ENCODE measurements around the gene RPUSD1.

Gene RPUSD1

GRCh38 chr16:819336-820043 lies 31.3 kb upstream of the RPUSD1 start:
- DNase-seq (ENCODE audit: low read depth in 1 of 2, low spot score in 1 of 2), result no peak

- no peak for DNase-seq (ENCODE audit: low read depth in 1 of 2, low spot score in 1 of 2)
These were observed 30.4 kb upstream of the RPUSD1 start for GRCh38 chr16:818592-818991.

DNA sequence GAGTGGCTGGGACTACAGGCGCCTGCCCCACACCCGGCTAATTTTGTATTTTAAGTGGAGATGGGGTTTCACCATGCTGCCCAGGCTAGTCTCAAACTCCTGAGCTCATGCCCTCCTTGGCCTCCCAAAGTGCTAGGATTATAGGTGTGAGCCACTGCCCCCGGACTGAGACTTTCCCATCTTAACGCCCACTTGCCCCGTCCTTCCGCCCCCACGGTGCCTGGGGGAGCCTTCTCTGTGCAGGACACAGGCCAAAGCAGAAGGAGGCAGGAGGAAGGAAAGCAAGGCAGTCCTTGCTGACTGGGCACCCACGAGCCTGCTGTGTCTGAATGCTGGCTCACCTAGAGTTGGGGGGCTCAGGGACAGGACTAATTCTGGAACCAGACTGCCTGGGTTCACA lies 30.0 kb upstream of the RPUSD1 start:
- no peak for DNase-seq (ENCODE audit: low read depth in 1 of 2, low spot score in 1 of 2)

DNA sequence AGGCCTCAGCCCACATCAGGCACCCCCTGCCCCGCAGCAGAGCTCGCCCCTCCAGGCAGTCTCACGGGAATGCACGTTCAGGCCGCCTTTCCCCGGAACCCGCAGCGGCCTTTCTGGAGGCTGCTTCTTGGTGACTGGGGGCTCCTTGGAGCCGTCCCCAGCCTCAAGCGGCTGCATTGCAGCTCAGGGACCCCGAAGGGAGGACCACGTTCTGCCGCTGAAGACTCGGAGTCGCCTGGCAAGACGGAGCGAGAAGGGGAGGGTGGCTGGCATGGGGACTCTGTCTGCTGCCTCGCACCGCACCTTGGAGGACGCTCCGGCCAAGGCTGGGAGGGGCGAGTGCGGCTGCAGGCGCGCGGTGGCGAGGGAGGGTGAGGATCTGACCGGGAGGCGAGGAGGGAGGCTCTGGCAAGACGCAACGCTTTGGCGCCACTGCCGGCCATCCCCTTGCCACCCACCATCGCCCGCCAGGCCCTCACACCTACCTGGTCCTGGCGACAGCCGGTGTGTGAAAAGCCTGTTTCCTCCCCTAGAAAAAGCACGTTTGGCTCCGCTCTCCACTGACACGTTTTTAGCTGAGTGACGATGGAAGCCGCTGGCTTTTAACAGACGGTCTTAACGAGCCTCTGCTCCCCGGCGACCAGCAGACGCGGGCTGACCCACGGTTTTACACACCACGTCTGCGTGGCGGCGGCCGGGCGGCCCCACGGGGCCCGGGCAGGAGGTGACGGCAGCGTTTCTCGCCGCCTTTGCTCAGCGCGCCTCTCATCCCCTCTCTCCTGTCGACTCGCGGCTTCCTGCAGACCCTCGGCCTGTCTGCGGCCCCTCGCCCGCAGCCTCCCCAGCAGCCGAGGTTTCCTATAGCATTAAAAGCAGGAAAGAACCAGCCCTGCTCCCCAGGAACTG lies 29.1 kb upstream of the RPUSD1 start:
- no peak for DNase-seq (ENCODE audit: low read depth in 1 of 2, low spot score in 1 of 2)

DNA sequence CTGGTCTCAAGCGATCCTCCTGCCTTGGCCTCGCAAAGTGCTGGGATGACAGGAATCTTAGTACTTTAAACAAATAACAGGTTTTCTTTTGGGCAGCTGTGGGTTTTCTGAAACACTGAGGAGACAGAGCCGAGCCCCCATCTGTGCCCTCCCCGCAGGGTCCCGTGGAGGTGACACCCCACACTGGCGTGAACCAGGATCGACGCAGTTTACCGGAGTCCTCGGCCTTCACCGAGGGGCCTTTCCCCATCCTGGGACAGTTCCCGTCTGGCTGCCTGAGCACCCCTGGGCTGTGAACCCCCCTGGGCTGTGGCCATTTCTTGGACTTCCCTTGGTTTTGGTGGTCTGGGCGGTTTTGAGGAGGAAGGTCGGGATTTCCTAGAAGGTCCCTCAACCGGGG lies 27.7 kb upstream of the RPUSD1 start:
- DNase-seq (ENCODE audit: low read depth in 1 of 2, low spot score in 1 of 2), result no peak

DNA sequence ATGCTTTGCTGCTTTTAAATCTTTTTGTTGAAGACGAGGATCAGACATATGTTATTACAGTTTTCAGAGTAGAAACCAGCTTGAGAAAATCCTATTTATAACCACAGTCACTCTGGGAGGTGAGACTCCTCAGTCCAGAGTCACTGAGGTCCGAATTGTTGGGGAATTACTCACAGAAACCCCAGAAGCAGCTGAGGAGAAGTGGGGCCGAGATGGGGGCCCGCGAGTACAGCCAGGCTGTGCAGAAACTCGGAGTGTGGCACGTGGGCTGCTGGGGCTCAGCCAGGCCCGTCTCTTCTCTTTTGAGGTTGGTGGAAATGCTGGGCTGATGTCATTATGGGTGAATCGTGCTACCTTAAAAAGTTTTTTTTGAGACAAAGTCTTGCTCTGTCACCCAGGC lies 26.8 kb upstream of the RPUSD1 start:
- DNase-seq (ENCODE audit: low read depth in 1 of 2, low spot score in 1 of 2), result no peak

DNA sequence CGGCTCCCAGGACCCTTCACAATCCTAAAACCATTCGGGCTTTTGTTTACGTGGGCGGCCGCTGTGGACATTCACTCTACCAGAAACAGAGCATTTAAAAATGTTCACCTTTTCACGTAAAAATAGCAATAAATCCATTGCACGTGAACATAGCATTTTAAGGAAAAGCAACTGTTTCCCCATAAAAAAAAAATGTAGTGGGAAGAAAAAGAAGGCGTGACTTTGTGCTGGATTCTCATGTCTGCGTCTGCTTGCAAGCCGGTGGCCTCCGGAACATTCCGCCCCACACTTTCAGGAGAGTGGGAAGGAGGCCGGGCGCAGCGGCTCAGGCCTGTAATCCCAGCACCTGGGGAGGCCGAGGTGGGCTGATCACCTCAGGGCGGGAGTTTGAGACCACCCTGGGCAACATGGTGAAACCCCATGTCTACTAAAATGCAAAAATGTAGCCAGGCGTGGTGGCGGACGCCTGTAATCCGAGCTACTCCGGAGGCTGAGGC lies 25.8 kb upstream of the RPUSD1 start:
- DNase-seq (ENCODE audit: low read depth in 1 of 2, low spot score in 1 of 2), result no peak

DNA sequence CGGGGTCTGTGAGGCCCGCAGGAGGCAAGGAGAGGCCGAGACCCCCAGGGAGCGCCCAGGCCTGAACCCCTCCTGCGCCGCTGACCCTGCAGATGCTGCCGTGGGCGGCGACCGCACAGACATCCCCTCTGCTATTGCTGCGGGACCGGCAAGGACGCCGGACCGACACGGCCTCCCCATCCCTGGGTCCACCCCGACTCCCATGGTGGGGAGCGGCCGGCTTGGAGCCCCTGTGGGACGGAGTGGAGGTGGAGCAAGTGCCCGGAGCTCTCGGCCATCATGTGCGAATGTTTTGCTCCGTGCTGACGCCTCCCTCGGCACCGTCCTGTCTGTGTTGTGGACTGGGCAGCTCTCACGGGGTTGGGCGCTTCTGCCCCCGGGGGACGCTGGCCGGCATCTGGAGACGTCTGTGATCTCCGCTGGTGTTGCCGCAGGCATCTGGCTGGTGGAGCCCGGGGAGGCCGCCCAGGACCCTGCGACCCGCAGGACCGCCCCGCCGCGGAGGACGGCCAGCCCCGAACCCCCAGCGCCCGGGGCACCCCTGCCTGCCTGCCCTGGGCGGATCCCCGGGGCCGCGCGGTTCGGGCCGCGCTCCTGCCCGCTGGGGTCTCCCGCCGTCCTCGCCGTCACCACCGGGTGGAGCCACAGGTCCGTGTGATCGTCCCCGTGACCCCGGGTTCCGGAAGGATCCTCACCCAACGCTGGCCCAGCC lies 25.2 kb upstream of the RPUSD1 start:
- DNase-seq (ENCODE audit: low read depth in 1 of 2, low spot score in 1 of 2), result peak; percentile 25 to 38

DNA sequence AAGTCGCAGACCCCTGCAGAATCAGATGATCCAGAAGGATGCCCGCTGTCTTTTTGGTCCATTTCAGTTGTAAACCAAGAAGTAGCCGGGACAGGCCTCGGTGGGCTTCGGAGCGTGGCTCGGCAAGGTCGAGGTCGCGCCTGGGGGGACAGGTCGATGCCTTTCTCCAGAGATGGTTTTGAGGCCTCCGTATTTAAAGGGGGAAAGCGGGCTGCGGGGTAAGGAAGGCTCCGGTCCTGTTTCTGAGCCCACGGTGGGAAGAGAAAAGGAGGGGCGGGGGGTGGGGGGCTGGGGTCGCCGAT lies 19.9 kb upstream of the RPUSD1 start:
- DNase-seq (ENCODE audit: low read depth in 1 of 2, low spot score in 1 of 2), result no peak

- DNase-seq (ENCODE audit: low read depth in 1 of 2, low spot score in 1 of 2), result peak; percentile 58 to 76
These were observed 19.3 kb upstream of the RPUSD1 start for GRCh38 chr16:807347-808084.

DNA sequence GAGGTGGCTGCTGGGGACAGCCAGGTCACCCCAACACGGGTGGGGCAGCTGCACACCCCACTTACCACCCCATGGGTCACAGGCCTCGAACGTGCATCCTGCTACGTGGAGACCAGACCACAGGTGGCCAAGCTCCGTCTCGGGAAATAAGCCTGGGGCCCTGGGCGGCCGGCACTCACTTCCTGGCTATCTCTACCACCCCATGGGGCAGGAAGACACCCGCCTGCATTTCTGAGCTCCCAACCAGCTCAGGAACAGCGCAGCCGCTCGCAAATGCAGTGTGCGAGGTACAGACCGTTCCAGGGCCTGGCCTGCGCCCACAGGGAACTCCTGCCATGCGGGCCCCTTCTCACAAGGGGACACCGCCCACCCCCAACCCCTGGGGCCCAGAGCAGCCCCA lies 17.3 kb upstream of the RPUSD1 start:
- no peak for DNase-seq (ENCODE audit: low read depth in 1 of 2, low spot score in 1 of 2)

- DNase-seq (ENCODE audit: low read depth in 1 of 2, low spot score in 1 of 2), result no peak
These were observed 16.2 kb upstream of the RPUSD1 start for GRCh38 chr16:804193-805048.

- no peak for DNase-seq (ENCODE audit: low read depth in 1 of 2, low spot score in 1 of 2)
These were observed 15.5 kb upstream of the RPUSD1 start for GRCh38 chr16:803754-804080.

- DNase-seq (ENCODE audit: low read depth in 1 of 2, low spot score in 1 of 2), result no peak
These were observed 15.0 kb upstream of the RPUSD1 start for GRCh38 chr16:802914-803753.

DNA sequence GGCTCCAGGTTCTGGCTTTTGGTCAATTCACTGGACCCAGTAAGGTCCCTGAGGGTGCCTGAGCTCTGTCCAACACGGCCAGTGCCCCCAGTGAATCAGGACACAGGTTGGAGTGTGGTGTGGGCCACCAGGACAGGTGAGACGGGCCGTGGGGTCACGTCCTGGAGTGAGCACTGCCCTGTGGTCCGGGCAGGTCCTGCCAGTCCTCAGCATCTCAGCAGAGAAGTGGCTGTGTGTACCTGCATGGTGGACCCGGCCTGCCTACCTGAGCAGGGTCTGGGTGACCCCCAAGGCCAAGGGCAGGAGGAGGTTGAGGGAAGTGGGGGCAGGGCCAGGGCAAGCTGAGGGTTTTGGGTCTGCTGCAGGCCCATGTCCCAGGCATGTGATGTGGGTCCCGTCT lies 14.3 kb upstream of the RPUSD1 start:
- no peak for DNase-seq (ENCODE audit: low read depth in 1 of 2, low spot score in 1 of 2)

- DNase-seq (ENCODE audit: low read depth in 1 of 2, low spot score in 1 of 2), result no peak
These were observed 13.6 kb upstream of the RPUSD1 start for GRCh38 chr16:801584-802363.

DNA sequence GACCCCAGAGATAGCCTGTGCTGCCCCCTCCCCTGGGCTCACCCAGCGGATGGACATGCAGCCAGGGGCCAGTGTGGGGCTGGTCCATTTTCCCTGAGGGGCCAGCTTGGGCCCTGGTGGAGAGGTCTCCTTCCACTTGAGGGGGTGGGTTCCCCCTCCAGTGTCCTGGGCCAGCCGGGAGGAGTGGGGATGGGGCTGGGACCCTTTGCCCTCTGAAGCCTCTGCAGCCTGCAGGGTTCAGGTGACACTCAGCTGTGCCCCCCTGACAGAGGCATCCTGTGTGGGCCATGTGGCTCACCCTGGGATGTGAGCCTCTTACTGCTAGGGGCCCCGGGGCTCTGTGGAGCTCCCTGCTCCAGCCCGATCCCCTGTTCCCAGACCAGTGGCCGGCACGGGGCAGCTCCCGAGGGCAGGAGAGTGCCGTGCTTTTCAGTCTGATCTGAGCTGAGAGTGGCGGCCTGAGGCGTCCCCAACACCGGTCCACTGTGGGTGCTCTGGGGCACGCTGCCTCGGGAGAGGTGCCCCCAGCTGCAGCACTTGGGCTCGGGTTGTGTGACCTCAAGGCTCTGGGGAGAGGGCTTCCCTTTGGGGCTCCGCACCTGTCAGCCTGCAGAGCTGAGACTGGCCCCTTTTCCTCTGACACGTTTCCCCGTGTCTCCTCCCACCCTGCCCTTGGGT lies 12.8 kb upstream of the RPUSD1 start:
- no peak for DNase-seq (ENCODE audit: low read depth in 1 of 2, low spot score in 1 of 2)

Data from activated T-helper 1 cell treated with anti-CD3 and anti-CD28 coated beads, Interleukin-2, amount 50 U/mL, for 16 hours (primary cell).